Astrocyte (in vitro differentiated cells and primary cell): ENCODE results near the gene MAP7D1.
"Not testable (repeated sequence)": the region's sequence is repeated elsewhere in the genome, so short reads cannot be mapped to it uniquely, and the experiment has no call there.

Source experiments
- EZH2 ChIP-seq: IDR thresholded peaks from 2 replicates; pipeline ENCODE4 v1.6.1; 2012; ENCODE audit warnings: mild to moderate bottlenecking, low read length, inconsistent platforms; ENCODE audit not compliant: insufficient read depth
- TF ChIP-seq, protein P1 (sequence below): IDR thresholded peaks from 2 replicates; pipeline ENCODE4 v1.5.1; 2011; ENCODE audit warnings: low read depth, mild to moderate bottlenecking, inconsistent platforms, low read length, moderate library complexity; ENCODE audit not compliant: insufficient read depth

DNA sequence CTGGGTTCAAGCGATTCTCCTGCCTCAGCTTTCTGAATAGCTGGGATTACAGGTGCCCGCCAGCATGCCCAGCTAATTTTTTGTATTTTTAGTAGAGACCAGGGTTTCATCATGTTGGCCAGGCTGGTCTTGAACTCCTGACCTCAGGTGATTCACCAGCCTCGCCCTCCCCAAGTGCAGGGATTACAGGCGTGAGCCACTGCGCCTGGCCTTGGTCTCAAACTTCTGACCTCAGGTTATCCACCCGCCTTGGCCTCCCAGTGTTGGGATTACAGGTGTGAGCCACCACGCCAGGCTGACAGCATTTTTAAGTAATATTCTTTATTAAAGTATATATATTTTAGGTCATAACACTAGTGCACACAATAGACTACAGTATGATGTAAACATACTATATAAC, 65.9 kb downstream of the MAP7D1 start:
- TF ChIP-seq, protein P1, sequence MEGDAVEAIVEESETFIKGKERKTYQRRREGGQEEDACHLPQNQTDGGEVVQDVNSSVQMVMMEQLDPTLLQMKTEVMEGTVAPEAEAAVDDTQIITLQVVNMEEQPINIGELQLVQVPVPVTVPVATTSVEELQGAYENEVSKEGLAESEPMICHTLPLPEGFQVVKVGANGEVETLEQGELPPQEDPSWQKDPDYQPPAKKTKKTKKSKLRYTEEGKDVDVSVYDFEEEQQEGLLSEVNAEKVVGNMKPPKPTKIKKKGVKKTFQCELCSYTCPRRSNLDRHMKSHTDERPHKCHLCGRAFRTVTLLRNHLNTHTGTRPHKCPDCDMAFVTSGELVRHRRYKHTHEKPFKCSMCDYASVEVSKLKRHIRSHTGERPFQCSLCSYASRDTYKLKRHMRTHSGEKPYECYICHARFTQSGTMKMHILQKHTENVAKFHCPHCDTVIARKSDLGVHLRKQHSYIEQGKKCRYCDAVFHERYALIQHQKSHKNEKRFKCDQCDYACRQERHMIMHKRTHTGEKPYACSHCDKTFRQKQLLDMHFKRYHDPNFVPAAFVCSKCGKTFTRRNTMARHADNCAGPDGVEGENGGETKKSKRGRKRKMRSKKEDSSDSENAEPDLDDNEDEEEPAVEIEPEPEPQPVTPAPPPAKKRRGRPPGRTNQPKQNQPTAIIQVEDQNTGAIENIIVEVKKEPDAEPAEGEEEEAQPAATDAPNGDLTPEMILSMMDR = not testable (repeated sequence)
- not testable (repeated sequence) for TF ChIP-seq EZH2
